AG09309 (cell line): ENCODE data around the gene FN1.

ENCODE experiments used
- DNase-seq: peaks from one replicate; pipeline ENCODE4 v3.0.0-alpha.2; 2010; ENCODE audit warnings: low read depth
- H3K4me3 ChIP-seq: 2 replicates; pipeline ENCODE4 v1.5.1; 2011; ENCODE audit warnings: mild to moderate bottlenecking, low read depth, low read length, moderate library complexity; ENCODE audit not compliant: control insufficient read depth
- TF ChIP-seq, protein P1 (sequence below): IDR thresholded peaks from 2 replicates; pipeline ENCODE4 v1.5.1; 2011; ENCODE audit warnings: mild to moderate bottlenecking, low read depth, low read length, inconsistent platforms; ENCODE audit not compliant: insufficient read depth, control insufficient read depth; ENCODE audit errors: missing control alignments

Gene FN1

DNA sequence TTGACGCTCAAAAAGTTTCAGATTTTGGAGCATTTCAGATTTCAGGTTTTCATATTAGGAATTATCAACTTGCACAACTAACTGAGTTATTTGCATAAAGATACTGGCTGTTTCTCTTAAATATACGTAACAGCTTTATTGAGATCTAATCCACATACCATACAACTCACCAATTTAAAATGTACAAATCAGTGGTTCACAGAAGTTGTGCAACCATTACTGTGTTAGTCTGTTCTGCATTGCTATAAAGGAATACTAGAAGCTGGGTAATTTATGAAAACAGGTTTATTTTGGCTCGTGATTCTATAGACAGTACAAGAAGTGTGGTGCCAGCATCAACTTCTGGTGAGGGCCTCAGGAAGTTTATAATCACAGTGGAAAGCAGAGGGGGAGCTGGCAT lies 115.8 kb downstream of the FN1 start:
- DNase-seq: no peak
- no peak overlapping the region for H3K4me3 ChIP-seq
- TF ChIP-seq, protein P1, sequence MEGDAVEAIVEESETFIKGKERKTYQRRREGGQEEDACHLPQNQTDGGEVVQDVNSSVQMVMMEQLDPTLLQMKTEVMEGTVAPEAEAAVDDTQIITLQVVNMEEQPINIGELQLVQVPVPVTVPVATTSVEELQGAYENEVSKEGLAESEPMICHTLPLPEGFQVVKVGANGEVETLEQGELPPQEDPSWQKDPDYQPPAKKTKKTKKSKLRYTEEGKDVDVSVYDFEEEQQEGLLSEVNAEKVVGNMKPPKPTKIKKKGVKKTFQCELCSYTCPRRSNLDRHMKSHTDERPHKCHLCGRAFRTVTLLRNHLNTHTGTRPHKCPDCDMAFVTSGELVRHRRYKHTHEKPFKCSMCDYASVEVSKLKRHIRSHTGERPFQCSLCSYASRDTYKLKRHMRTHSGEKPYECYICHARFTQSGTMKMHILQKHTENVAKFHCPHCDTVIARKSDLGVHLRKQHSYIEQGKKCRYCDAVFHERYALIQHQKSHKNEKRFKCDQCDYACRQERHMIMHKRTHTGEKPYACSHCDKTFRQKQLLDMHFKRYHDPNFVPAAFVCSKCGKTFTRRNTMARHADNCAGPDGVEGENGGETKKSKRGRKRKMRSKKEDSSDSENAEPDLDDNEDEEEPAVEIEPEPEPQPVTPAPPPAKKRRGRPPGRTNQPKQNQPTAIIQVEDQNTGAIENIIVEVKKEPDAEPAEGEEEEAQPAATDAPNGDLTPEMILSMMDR: no peak

DNA sequence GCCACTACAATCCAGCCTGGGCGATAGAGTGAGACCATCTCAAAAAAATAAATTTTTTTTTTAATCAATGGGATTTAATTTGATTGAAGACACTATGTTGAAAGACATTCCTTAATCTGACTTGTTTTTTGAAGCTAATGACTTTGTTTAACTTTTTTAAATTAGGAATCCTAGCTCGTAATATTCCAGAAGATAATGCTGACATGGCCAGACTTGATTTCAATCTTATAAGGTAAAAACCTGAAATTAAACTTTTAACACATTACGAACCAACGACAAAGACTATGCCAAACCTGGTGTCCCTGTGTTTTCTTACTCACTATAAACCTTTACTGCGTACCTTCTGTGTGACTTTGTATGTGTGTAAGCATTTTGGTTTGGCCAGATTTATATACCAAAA lies 116.4 kb downstream of the FN1 start:
- no peak overlapping the region for H3K4me3 ChIP-seq
- DNase-seq: no peak
- TF ChIP-seq, protein P1: no peak

DNA sequence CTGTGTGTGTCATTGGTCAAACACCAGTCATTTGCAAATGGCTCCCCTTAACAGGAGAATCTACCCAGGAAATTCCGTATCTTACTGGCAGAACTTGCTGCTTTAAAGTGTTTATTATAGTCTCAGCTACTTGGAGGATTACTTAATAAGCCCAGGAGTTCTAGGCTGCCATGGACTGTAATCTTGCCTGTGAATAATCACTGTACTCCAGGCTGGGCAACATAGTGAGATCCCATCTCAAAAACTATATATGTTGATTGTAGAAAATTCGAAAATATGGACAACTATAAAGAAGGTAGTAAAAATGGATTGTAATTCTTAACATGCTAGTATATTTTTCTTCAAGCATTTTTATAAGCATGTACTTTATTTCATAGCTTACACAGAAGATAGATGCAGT lies 119.5 kb downstream of the FN1 start:
- TF ChIP-seq, protein P1: no peak
- H3K4me3 ChIP-seq: no peak overlapping the region
- no peak for DNase-seq

DNA sequence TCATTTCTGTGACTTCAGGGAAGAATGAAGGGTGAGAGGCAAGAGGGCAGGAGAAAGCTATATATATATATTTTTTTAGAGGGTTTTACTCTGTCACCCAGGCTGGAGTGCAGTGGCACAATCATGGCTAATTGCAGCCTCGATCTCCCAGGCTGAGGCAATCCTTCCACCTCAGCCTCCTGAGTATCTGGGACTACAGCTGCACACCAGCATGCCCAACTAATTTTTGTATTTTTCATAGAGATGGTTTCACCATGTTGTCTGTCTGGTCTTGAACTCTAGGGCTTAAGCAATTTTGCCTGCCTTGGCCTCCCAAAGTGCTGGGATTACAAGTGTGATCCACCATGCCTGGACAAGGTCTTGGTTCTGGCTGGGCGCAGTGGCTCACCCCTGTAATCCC lies 120.6 kb downstream of the FN1 start:
- no peak overlapping the region for H3K4me3 ChIP-seq
- TF ChIP-seq, protein P1: no peak
- no peak for DNase-seq

DNA sequence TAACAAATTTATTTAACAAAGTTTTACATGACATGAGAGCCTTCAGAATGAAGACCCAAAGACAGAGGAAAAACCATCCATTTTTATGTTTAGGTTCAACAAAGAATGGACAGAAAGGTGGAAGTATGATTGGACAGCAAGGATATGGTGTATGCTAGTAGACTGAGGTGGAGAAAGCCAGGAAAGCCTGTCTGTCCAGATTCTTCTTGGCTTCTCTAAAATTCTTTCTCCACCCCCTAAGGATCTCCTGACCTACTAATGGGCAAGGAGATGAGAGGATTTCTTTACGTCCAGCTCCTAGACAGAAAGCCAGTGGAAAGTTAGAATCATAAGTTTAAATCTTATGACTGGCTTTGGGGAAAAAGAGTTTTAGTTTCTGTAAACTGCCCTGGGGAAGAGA lies 121.0 kb downstream of the FN1 start:
- no peak for DNase-seq
- TF ChIP-seq, protein P1: no peak
- H3K4me3 ChIP-seq: no peak overlapping the region

DNA sequence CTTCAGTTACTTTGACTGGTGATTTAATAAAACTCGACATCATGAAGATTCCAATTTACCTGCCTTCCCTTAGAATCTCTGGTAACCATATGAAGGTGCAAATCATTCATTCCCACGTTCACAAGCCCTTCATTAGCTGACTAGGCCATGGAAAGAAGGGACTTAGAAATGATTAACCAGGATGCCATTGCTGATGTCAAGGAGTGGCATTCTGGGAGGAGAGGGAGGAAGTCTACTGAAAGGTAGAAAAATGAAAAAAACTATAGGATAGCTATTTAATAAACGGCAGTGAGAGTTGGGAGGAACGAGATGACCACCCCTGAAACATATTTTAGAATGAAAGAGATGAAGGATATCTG lies 122.6 kb downstream of the FN1 start:
- no peak for DNase-seq

More for the DNA sequence above, 122.6 kb downstream of the FN1 start:
- no peak overlapping the region for H3K4me3 ChIP-seq
- TF ChIP-seq, protein P1: no peak
